ENCODE data around the gene CBFB.
"Not testable (repeated sequence)": the region's sequence is repeated elsewhere in the genome, so short reads cannot be mapped to it uniquely, and the experiment has no call there.

CBFB gene

DNA sequence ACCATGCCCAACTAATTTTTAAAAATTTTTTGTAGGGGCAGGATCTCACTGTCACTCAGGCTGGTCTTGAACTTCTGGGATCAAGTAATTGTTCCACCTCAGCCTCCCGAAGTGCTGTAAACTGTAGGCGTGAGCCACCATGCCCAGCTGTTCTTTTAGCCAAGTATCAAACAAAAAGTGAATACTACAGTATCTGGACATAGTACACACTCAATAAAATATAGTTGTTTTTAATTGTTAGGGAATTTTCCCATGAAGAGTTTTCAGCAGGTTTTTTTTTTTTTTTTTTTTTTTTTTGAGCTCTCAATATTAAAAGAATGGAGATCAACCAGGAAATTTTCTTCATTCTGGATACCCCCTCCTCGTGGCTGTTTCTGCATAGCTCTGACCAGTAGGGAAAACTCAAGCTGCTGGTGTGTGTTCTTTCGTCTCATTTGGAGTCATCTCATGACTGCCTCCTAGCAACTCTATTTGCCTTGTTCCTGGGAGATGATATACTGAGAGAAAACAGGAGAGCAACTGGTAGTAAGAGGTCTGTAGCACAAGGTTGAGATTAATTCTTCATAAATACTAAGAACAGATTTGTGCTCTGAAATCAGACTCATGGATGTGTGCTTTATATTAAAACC, 64.3 kb downstream of the CBFB start:
- DNase-seq (ENCODE audit: low read depth, low spot score): no peak

- no peak for DNase-seq (ENCODE audit: low read depth, low spot score)
These were observed 69.7 kb downstream of the CBFB start for GRCh38 chr16:67098599-67098998.

DNA sequence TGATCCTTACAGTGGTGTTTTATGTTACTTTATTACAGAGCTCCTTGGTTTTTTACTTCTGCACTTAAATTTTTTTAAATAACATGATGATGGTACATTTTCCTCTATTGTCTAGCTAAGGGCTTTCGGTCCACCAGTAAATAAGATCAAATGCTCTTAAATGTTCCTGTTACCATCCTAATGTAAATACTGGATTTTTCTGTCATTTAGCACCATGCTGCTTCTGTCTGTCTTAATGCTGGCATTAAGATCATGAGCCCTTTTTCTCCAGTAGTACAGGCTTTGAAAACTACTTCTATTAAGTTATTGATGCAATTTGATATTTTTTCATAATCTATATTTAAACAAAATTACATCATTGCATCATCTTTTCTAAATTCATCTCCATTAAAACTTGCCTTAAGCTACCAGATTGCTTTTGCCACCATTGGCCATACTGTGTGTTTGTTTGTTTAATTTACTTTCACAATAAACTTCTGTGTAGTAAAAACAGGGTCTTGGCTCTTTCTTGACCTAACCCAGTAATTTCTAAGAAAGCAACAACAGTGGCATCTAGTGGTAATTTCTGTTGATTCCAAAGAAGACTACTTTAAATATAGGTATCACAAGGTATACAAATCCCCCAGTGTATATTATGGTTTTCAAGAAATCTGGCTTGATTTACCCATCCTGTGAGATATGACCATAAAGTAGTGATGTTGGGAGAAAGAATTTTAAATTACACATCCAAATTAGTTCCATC, 71.8 kb downstream of the CBFB start:
- DNase-seq (ENCODE audit: low read depth, low spot score): peak; percentile 50

DNA sequence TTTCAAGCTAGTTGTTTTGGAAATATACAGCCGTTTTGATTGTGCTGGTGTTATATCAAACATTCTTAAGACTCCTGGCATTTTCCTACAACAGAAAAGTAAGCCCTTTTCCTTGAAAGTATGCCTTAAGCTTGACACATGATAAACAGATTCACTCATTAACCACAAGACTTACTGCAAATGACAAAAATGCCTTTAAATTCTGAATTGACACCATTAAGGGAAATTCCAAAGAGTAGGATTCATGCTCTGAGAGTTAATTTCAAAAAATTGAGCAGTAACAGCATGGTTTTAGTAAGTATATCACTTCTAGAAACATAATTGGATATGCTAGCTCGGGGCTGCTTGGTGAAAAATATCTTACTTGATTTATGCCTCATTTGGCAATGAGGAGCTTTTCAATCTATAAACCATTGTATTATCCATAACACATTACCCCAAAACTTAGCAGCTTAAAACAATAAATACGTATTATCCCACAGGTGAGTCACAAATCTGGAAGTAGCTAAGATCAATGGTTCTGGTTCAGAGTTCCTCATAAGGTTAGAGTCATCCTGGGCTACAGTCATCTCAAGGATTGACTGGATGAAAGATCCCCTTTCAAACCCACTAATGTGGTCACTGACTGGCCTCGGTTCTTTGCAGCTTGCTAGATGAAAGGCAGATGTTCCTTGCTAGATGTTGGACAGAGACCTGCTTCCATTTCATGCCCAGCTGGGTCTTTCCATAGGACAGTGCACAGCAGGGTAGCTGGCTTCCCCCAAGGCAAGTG, 72.5 kb downstream of the CBFB start:
- peak; percentile 35 for DNase-seq (ENCODE audit: low read depth, low spot score)

GRCh38 chr16:67104061-67104460, 75.1 kb downstream of the CBFB start:
- DNase-seq (ENCODE audit: low read depth, low spot score): peak; percentile 43

GRCh38 chr16:67104845-67105244, 75.9 kb downstream of the CBFB start:
- no peak for DNase-seq (ENCODE audit: low read depth, low spot score)

DNA sequence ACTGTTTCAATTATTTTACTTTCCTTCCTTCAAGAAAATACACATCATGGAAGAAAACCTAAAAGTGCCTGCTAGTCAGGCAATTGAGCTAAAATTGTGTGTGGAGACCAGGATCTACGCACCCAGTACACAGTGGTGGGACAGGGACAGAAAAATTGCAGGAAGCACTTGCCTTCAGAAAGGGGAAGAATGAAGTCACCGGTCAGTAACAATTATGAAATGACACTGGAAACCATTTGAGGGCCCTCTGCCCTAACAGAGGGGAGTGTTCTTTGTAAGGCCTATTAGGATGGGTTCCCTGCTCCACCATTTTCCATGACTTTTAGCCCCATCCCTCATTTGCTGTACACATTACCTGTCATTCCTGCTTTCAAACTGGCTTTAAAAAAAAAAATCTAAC, 76.3 kb downstream of the CBFB start:
- no peak for DNase-seq (ENCODE audit: low read depth, low spot score)

DNA sequence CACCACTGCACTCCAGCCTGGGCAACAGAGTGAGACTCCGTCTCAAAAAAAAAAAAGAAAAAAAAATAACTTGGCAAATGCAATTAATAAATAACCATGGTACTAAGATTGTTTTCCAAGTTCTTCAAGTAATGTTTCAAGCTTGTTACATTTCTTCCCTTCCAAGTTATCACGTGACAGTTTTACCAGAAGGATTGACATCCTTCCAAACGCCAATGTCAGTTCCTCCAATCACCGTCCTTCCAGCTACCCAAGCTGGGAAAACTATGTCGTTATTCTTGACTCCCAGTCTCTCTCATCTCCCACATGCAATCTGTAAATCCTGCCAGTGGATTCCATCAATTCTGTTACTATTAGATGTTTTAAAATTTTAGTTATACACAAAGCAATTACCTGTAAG, 76.9 kb downstream of the CBFB start:
- no peak for DNase-seq (ENCODE audit: low read depth, low spot score)

- no peak for DNase-seq (ENCODE audit: low read depth, low spot score)
These were observed 79.5 kb downstream of the CBFB start for GRCh38 chr16:67108489-67108888.

DNA sequence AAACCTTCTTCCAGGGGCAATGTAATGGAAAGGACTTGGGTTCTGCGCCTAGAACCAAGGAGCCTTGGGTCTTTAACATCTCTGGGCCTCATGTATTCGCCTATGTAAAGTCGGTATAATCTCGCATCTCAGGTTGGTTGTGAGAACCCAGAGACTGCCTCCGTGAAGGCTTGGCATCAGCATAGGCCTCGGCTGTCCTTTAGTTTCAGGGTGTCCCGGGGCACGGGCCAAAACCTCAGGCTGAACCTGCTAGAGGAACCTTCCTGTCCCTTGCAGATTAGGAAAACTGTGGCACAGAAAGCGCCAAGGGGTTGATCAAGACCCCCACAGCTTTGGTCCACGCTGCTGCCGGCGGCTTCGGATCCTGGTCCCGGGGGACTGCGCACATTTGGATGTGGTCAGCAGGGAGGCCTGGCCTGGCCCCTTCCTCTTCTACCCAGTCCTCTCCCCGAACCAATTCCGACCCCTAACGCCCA, 80.0 kb downstream of the CBFB start:
- DNase-seq (ENCODE audit: low read depth, low spot score): no peak

GRCh38 chr16:67109407-67110135, 80.6 kb downstream of the CBFB start, which contains the start of gene PHAF1:
Gene PHAF1, plus strand, starts transcription at chr16:67109941. Its CDS starts 235 bp downstream, at chr16:67110176.
- DNase-seq (ENCODE audit: low read depth, low spot score): peak; percentile 97

GRCh38 chr16:67111951-67112444, 83.0 kb downstream of the CBFB start:
- no peak for DNase-seq (ENCODE audit: low read depth, low spot score)

DNA sequence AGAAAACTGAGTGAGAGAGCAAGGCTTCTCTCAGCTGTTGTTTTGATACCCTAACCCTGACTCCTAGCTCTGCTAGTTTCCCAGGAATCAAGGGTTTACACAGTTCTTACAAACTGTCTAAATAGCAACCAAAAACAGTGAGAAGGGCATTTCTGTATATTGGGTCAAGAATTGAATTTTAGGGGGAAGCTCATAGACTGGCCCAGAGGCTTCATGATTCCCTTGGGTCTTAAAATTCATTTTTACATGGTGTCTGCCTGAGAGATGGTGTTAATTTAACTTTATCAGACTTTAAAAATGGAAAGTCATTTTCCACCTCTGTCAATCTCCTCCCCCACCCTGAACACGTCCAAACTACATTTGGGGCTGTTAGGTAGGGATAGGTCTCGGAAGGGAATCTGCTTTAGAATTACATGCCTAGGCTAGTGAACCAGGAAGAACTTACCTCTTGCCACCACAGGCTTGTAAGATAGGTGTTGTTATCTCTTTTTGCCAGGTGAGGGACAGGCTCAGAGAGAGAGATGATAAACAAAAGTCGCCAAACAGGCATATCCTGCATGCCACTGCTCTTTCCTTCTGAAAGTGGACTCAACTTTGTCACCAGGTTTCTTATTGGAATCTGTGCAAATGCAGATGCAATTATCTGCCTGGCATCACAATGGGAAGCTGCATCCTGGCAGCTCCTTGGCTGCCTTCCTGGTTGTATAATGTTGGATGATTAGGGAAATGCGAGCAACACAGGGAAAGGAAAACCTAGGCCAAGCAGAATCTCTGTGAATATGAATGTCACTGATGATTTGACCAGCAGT, 83.8 kb downstream of the CBFB start:
- DNase-seq (ENCODE audit: low read depth, low spot score): no peak

- no peak for DNase-seq (ENCODE audit: low read depth, low spot score)
These were observed 85.8 kb downstream of the CBFB start for GRCh38 chr16:67114793-67115192.

DNA sequence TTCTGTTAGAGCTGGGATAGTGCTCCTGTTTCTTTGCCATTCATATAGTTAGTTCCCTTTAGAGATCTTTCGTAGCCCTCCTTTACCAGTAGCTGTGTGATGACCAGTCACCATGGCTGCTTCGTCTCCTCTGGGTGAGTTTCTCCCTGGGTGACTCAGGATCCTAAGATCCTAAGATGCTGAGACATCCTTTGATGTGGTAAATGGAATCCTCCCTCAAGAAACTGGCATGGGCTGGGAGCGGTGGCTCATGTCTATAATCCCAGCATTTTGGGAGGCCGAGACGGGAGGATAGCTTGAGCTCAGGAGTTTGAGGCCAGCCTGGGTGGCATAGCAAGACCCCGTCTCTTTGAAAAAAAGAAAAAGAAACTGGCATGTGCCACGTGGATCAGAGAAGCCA, 86.7 kb downstream of the CBFB start:
- peak; percentile 80 for DNase-seq (ENCODE audit: low read depth, low spot score)

GRCh38 chr16:67116388-67117311, 87.7 kb downstream of the CBFB start:
- no peak for DNase-seq (ENCODE audit: low read depth, low spot score)

DNA sequence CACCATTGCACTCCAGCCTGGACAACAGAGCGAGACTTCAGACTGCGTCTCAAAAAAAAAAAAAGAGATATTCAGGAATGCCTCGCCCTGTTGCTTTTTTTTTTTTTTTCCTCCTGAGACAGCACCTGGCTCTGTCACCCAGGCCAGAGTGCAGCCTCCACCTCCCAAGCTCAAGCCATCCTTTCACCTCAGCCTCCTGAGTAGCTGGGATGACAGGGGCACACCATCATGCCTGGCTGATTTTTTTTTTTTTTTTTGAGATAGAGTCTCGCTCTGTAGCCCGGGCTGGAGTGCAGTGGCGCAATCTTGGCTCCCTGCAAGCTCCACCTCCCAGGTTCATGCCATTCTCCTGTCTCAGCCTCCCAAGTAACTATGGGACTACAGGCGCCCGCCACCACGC, 88.8 kb downstream of the CBFB start:
- DNase-seq (ENCODE audit: low read depth, low spot score): no peak

- DNase-seq (ENCODE audit: low read depth, low spot score): no peak
These were observed 91.1 kb downstream of the CBFB start for GRCh38 chr16:67120025-67120424.

DNA sequence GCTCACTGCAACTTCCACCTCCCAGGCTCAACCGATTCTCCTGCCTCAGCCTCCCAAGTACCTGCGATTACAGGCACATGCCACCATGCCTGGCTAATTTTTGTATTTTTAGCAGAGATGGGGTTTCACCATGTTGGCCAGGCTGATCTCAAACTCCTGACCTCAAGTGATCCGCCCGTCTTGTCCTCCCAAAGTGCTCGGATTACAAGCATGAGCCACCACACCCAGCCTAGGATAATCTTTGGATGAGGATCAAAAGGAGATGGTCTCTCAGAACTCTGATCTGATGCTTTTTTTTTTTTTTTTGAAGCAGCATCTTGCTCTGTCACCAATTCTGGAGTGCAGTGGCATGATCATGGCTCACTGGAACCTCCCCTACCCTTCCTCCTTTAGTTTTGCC, 93.8 kb downstream of the CBFB start:
- DNase-seq (ENCODE audit: low read depth, low spot score): not testable (repeated sequence)

- no peak for DNase-seq (ENCODE audit: low read depth, low spot score)
These were observed 99.5 kb downstream of the CBFB start for GRCh38 chr16:67128417-67128816.

Data from astrocyte of the hippocampus (primary cell).